OCI-LY7 (cell line): ENCODE results near the gene EDN3. TPM values are rescaled to one million over a fixed set of nuclear protein-coding genes. Genes with fewer than 3 reads are reported as not detected.

Source experiments
- BruUV-seq: library from RNA; stranded (reverse); fragments of 400-500 nt; replicated peaks from 2 replicates; lab custom pipeline; 2021; lab: Mats Ljungman, UMichigan
- CTCF ChIA-PET: fragments of 300-600 bp; sonication (Branson Sonifier 250); formaldehyde crosslinking; loops from one replicate; lab custom pipeline; 2022; ENCODE audit warnings: antibody characterized with exemption; ENCODE audit not compliant: unreplicated experiment; lab: Charles Lee
- POLR2A ChIA-PET: fragments of 300-600 bp; sonication (Branson Sonifier 250); formaldehyde crosslinking; loops from one replicate; lab custom pipeline; 2022; ENCODE audit warnings: antibody characterized with exemption; lab: Charles Lee
- DNase-seq: peaks from one replicate; pipeline ENCODE4 v3.0.0-alpha.2; 2015; ENCODE audit warnings: low spot score
- H2AFZ ChIP-seq: fragments of 200-600 bp; sonication (generic), shearing (Covaris generic); 2 replicates; pipeline ENCODE4 v1.6.1; 2014; ENCODE audit warnings: mild to moderate bottlenecking, antibody characterized with exemption, low read length, moderate library complexity
- H3K27ac ChIP-seq: fragments of 200-600 bp; sonication (generic); 2 replicates; pipeline ENCODE4 v1.5.1; 2014; ENCODE audit warnings: mixed run types, low read depth, mild to moderate bottlenecking, moderate library complexity, low read length, inconsistent platforms; ENCODE audit not compliant: poor library complexity, severe bottlenecking
- H3K36me3 ChIP-seq: fragments of 200-600 bp; sonication (generic); 2 replicates; pipeline ENCODE4 v1.6.1; 2014; ENCODE audit warnings: mild to moderate bottlenecking, antibody characterized with exemption, low read length, moderate library complexity, mixed read lengths; ENCODE audit not compliant: insufficient read depth
- H3K4me1 ChIP-seq: fragments of 200-600 bp; sonication (generic); 2 replicates; pipeline ENCODE4 v1.5.1; 2014; ENCODE audit warnings: mild to moderate bottlenecking, low read length; ENCODE audit not compliant: insufficient read depth, poor library complexity, severe bottlenecking
- H3K4me2 ChIP-seq: fragments of 200-600 bp; sonication (generic); 2 replicates; pipeline ENCODE4 v1.6.1; 2014; ENCODE audit warnings: mild to moderate bottlenecking, low read length
- H3K4me3 ChIP-seq: fragments of 200-600 bp; sonication (generic); 2 replicates; pipeline ENCODE4 v1.5.1; 2014; ENCODE audit warnings: mild to moderate bottlenecking, low read depth, low read length; ENCODE audit not compliant: poor library complexity, severe bottlenecking
- H3K79me2 ChIP-seq: fragments of 200-600 bp; sonication (generic); 2 replicates; pipeline ENCODE4 v1.6.1; 2016; ENCODE audit warnings: low read depth, mild to moderate bottlenecking, low read length, moderate library complexity, mixed read lengths; ENCODE audit not compliant: insufficient read depth
- H3K9me2 ChIP-seq: fragments of 200-600 bp; sonication (generic); 2 replicates; pipeline ENCODE4 v1.6.1; 2016; ENCODE audit warnings: mild to moderate bottlenecking, low read length, mixed read lengths; ENCODE audit not compliant: insufficient read depth
- H3K9me3 ChIP-seq: fragments of 200-600 bp; sonication (generic); 2 replicates; pipeline ENCODE4 v1.6.1; 2014; ENCODE audit warnings: mild to moderate bottlenecking, mixed run types, low read length, mixed read lengths
- H4K20me1 ChIP-seq: fragments of 200-600 bp; sonication (generic); 2 replicates; pipeline ENCODE4 v1.6.1; 2014; ENCODE audit warnings: mild to moderate bottlenecking, antibody characterized with exemption, low read length, moderate library complexity, mixed read lengths; ENCODE audit not compliant: insufficient read depth
- EZH2phosphoT487 ChIP-seq: fragments of 200-600 bp; sonication (generic); IDR thresholded peaks from 2 replicates; pipeline ENCODE4 v1.6.1; 2018; ENCODE audit warnings: low read depth, borderline replicate concordance, mild to moderate bottlenecking, mixed run types, antibody characterized with exemption, low read length, moderate library complexity, mixed read lengths
- intact Hi-C: fragments of 100-400 bp; cut with micrococcal nuclease; formaldehyde crosslinking; loops from one replicate; pipeline ENCODE4 v1.10.0; 2022; ENCODE audit not compliant: unreplicated experiment
- total RNA-seq, 2 experiments: library from RNA; depleted of rRNA in 1 of 2; stranded (reverse); fragments of >200 nt in 1 of 2; shearing (Covaris generic) in 1 of 2; gene quantifications; 2 replicates each; pipeline ENCODE4 v1.2.3, GENCODE V29; 2014 to 2022
- TF ChIP-seq, protein P1 (sequence below): fragments of 200-600 bp; sonication (generic); conservative IDR thresholded peaks from 2 replicates; pipeline ENCODE4 v1.5.1; 2014; ENCODE audit warnings: mild to moderate bottlenecking, antibody characterized with exemption, low read length, moderate library complexity, mixed read lengths

The EDN3 gene
- total RNA-seq, 2 experiments from 2014 or later = not detected

DNA sequence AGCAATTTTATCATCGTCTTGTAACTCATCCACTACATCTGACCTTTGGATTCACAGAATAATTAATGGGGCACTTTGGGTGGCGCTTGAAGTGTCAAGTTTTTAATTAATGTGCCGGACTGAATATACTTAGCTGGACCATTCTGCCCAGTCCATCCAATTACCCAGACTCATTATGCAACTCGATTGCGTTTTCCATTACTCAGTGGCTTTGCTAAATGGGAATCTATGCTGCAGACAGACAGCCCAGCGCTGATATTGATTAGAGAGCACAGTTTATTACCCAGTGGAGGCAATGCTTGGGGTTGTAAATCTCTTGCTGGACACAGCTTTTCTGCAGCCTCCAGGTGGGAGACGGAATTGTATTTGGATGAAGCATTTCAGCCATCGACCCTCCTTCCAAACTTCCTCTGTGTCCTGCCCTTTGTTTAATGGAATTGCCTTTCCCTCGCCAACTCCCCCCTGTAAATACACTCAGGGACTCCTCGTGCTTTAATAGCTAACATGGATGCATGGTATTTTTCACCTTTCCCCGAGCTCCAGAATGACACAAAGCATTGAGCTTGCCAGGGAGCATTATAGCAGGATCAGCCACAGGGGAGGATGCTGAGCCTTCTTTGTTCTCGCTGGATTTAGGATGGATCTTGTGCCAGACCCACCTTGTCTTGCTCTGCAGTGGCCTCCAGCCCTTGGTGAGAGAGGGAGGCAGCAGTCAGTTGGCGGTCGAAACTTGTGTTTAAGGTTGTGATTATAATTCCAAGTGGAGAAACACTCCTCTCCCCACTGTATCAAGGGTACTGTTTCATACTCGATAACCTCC, 59.7 kb downstream of the EDN3 start:
- no TSS peak for BruUV-seq
- no peaks in the 10 kb centered on the region for H3K4me1 ChIP-seq
- H3K4me3 ChIP-seq = no peak overlapping the region
- H3K9me3 ChIP-seq = no peaks in the 10 kb centered on the region
- no peaks in the 10 kb centered on the region for H4K20me1 ChIP-seq
- intact Hi-C loops = no loop called here
- POLR2A ChIA-PET = no interaction called here
- no peaks in the 10 kb centered on the region for H3K36me3 ChIP-seq
- CTCF ChIA-PET = no interaction called here
- H3K79me2 ChIP-seq = no peaks in the 10 kb centered on the region
- H2AFZ ChIP-seq = no peak overlapping the region
- H3K4me2 ChIP-seq = no peak overlapping the region
- H3K27ac ChIP-seq = no peak overlapping the region
- DNase-seq = no peak
- no peaks in the 10 kb centered on the region for H3K9me2 ChIP-seq
- TF ChIP-seq EZH2phosphoT487 = no peak
- TF ChIP-seq, protein P1, sequence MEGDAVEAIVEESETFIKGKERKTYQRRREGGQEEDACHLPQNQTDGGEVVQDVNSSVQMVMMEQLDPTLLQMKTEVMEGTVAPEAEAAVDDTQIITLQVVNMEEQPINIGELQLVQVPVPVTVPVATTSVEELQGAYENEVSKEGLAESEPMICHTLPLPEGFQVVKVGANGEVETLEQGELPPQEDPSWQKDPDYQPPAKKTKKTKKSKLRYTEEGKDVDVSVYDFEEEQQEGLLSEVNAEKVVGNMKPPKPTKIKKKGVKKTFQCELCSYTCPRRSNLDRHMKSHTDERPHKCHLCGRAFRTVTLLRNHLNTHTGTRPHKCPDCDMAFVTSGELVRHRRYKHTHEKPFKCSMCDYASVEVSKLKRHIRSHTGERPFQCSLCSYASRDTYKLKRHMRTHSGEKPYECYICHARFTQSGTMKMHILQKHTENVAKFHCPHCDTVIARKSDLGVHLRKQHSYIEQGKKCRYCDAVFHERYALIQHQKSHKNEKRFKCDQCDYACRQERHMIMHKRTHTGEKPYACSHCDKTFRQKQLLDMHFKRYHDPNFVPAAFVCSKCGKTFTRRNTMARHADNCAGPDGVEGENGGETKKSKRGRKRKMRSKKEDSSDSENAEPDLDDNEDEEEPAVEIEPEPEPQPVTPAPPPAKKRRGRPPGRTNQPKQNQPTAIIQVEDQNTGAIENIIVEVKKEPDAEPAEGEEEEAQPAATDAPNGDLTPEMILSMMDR = no peak

DNA sequence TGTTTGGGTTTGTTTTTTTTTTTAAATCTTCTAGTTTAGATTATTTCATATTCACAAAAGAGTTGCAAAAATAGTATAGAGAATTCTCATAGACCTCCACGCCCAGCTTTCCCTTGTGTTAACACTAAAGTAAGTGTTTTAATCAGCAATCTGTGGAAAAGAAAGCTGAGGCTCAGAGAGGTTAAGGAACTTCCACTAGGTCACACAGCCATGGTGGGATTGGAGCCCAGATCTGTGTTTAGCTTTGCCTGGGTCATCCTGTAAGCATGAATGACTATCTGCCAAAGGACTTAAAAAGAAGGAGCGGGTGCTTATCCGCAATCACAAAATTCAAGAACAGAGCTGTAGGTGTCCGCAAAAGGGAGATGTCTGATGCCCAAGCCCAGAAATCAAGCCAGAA, 60.5 kb downstream of the EDN3 start:
- POLR2A ChIA-PET = no interaction called here
- Histone ChIP-seq H3K36me3 (no peaks in the 10 kb centered on the region), H3K27ac (no peak overlapping the region), H3K4me2 (no peak overlapping the region), H3K9me2 (no peaks in the 10 kb centered on the region), H3K79me2 (no peaks in the 10 kb centered on the region), H3K4me3 (no peak overlapping the region), H3K4me1 (no peaks in the 10 kb centered on the region), H3K9me3 (no peaks in the 10 kb centered on the region), H4K20me1 (no peaks in the 10 kb centered on the region), H2AFZ (no peak overlapping the region)
- BruUV-seq = no TSS peak
- CTCF ChIA-PET = no interaction called here
- no peak for TF ChIP-seq EZH2phosphoT487
- TF ChIP-seq, protein P1 = no peak
- no peak for DNase-seq
- intact Hi-C loops = no loop called here

DNA sequence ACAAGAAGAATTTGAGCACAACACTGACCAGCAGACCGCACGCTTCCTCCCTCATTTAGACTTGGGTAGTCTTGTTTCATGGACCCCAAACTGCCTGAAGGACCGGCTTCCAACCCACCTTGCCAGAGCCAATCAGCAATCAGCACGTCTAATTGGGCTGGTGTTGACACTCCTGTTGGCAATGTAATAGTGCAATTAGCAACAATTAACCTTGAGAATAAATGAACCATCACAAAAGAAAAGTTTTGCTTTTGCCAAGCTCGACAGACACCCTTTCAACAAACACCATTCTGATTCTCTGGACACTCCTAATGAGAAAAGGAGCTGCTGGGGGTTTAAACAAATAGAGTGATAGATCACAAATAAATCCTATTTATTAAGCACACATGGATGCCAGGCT, 61.0 kb downstream of the EDN3 start:
- Histone ChIP-seq H3K4me1 (no peaks in the 10 kb centered on the region), H3K79me2 (no peaks in the 10 kb centered on the region), H3K9me3 (no peaks in the 10 kb centered on the region), H3K9me2 (no peaks in the 10 kb centered on the region), H3K4me3 (no peak overlapping the region), H3K36me3 (no peaks in the 10 kb centered on the region), H2AFZ (no peak overlapping the region), H3K4me2 (no peak overlapping the region), H4K20me1 (no peaks in the 10 kb centered on the region), H3K27ac (no peak overlapping the region)
- BruUV-seq = no TSS peak
- ChIA-PET CTCF (no interaction called here), POLR2A (no interaction called here)
- TF ChIP-seq, protein P1 = no peak
- no peak for TF ChIP-seq EZH2phosphoT487
- DNase-seq = no peak
- intact Hi-C loops = no loop called here
